Common myeloid progenitor, CD34-positive (primary cell): Measurements from ENCODE around the gene GLG1.
A peak's percentile ranks its signal among the peaks of the same experiment; 100 is the strongest.

Experiments
- CTCF ChIA-PET: fragments of 350-600 bp; sonication (Branson Sonifier 250); formaldehyde crosslinking; loops from one replicate; lab custom pipeline; 2021; ENCODE audit warnings: antibody characterized with exemption; lab: Charles Lee
- POLR2A ChIA-PET: fragments of 350-600 bp; sonication (Branson Sonifier 250); formaldehyde crosslinking; loops from one replicate; lab custom pipeline; 2021; ENCODE audit warnings: antibody characterized with exemption; lab: Charles Lee
- DNase-seq, 3 donors: peaks; one replicate each; pipeline versions ENCODE4 v3.0.0 to v3.0.0-alpha.2; 2013
- H3K27ac ChIP-seq, 2 experiments: 1 replicate in 1 of 2; 2 replicates in 1 of 2; pipeline ENCODE4 v1.7.0; 2013; ENCODE audit warnings: inconsistent platforms in 2 of 2, low read length in 2 of 2, mild to moderate bottlenecking in 2 of 2, low read depth in 1 of 2, moderate library complexity in 1 of 2; ENCODE audit not compliant: severe bottlenecking in 2 of 2, insufficient read depth in 1 of 2, poor library complexity in 1 of 2
- H3K27me3 ChIP-seq, 5 experiments: replicated peaks in 2 of 5; 1 replicate in 3 of 5; 2 replicates in 2 of 5; pipeline versions ENCODE4 v1.6.1 to v1.7.0; 2013; ENCODE audit warnings: low read length in 4 of 5, mild to moderate bottlenecking in 2 of 5, moderate library complexity in 2 of 5, inconsistent platforms in 1 of 5; ENCODE audit not compliant: insufficient read depth in 5 of 5, control insufficient read depth in 4 of 5
- H3K36me3 ChIP-seq, 4 experiments: 1 replicate in 2 of 4; 2 replicates in 2 of 4; pipeline versions ENCODE4 v1.6.1 to v1.7.0; 2013; ENCODE audit warnings: low read length in 3 of 4, control low read depth in 1 of 4, mild to moderate bottlenecking in 1 of 4; ENCODE audit not compliant: control insufficient read depth in 4 of 4, insufficient read depth in 4 of 4
- H3K4me1 ChIP-seq, 4 experiments: 1 replicate in 3 of 4; 2 replicates in 1 of 4; pipeline versions ENCODE4 v1.6.1 to v1.7.1; 2013; ENCODE audit warnings: low read length in 3 of 4, mild to moderate bottlenecking in 3 of 4, control low read depth in 1 of 4, inconsistent platforms in 1 of 4, moderate library complexity in 1 of 4; ENCODE audit not compliant: control insufficient read depth in 4 of 4, insufficient read depth in 4 of 4; ENCODE audit errors: control extremely low read depth in 1 of 4
- H3K4me3 ChIP-seq, 7 experiments: 1 replicate in 4 of 7; 2 replicates in 3 of 7; pipeline versions ENCODE4 v1.5.1 to v1.7.0; 2013; ENCODE audit warnings: mild to moderate bottlenecking in 7 of 7, low read length in 6 of 7, moderate library complexity in 6 of 7, inconsistent platforms in 2 of 7, low read depth in 2 of 7, control low read depth in 1 of 7; ENCODE audit not compliant: insufficient read depth in 4 of 7, control insufficient read depth in 1 of 7; ENCODE audit errors: extremely low read depth in 1 of 7
- H3K9me3 ChIP-seq, 5 experiments: 1 replicate in 4 of 5; 2 replicates in 1 of 5; pipeline versions ENCODE4 v1.6.1 to v1.7.1; 2013; ENCODE audit warnings: low read length in 4 of 5, mild to moderate bottlenecking in 2 of 5, inconsistent platforms in 1 of 5, low read depth in 1 of 5, moderate library complexity in 1 of 5; ENCODE audit not compliant: control insufficient read depth in 4 of 5, insufficient read depth in 2 of 5; ENCODE audit errors: control extremely low read depth in 1 of 5
- WGBS: methylation state at CpG from one replicate; pipeline ENCODE4 v1.1.5; 2013; ENCODE audit not compliant: insufficient coverage; 5-methylcytosine and 5-hydroxymethylcytosine counted together

GLG1 gene

DNA sequence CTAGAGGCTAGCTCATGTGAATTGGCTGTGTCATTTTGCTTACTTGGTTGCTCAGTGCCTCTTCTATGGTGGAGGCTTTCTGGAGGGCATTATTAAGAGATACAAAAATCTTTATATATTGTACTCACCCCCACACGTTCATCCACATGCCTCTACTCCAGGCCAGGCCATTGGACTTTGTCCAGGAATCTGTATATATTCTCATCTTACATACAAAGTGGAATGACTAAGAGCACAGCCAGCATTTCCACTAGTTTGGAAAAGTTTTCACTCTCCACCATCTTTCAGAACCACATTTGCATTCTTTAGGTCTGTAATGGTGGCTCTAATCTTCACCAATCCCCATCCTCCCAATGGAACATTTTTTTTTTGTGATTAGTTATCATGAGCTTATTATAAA, 4.8 kb upstream of the GLG1 start:
- peaks cover 0 to 5% (median 0%) of the 10 kb centered on the region in 4 experiments for H3K36me3 ChIP-seq
- H3K9me3 ChIP-seq: no peaks in the 10 kb centered on the region
- ChIA-PET CTCF (interaction anchor here (1.0 kb wide), 1 partner anchor 17 kb away, joined by 3 read pairs; no protein-coding TSS in a partner anchor), POLR2A (no interaction called here)
- WGBS: 83% methylated on average over 1 of the region's 1 CpG
- H3K4me1 ChIP-seq: peaks cover 0 to 20% (median 11%) of the 10 kb centered on the region in 4 experiments
- H3K27me3 ChIP-seq: peaks cover 0 to 3% (median 0%) of the 10 kb centered on the region in 5 experiments
- no peak overlapping the region for H3K4me3 ChIP-seq
- DNase-seq: no peak
- no peak overlapping the region for H3K27ac ChIP-seq

DNA sequence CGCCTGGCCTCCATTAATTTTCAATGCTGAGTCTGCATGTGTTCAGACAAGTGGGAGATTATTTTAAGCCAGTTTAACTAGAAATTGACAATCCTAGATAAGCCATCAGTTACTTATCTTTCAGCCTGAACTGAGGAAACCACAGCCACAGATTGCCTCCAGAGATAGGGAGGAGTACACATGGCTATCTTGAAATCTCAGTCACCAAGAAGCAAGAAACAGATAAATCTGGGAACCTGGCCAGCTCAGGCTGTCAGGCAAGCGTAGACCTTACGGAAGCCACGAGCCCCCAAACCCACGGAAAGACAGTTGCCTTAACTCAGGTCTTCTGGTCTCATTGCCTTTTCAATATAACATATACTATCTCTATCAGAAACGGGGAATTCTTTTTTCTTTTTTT, 2.0 kb upstream of the GLG1 start:
- peaks cover 0 to 3% (median 0%) of the 10 kb centered on the region in 5 experiments for H3K27me3 ChIP-seq
- peaks cover 10 to 35% (median 22%) of the 10 kb centered on the region in 4 experiments for H3K4me1 ChIP-seq
- ChIA-PET POLR2A (interaction anchor here (0.7 kb wide), 1 partner anchor 20 kb away, joined by 5 read pairs; no protein-coding TSS in a partner anchor), CTCF (interaction anchor here (1.2 kb wide), 1 partner anchor 35 kb away, joined by 3 read pairs; no protein-coding TSS in a partner anchor)
- peak; percentile 87 to 96 (median 95) for DNase-seq
- H3K36me3 ChIP-seq: no peaks in the 10 kb centered on the region
- H3K27ac ChIP-seq: no peak overlapping the region
- no peaks in the 10 kb centered on the region for H3K9me3 ChIP-seq
- 3% methylated on average over 5 of the region's 6 CpGs for WGBS
- H3K4me3 ChIP-seq: peak overlapping the region in 1 of 7 experiments; percentile 10

DNA sequence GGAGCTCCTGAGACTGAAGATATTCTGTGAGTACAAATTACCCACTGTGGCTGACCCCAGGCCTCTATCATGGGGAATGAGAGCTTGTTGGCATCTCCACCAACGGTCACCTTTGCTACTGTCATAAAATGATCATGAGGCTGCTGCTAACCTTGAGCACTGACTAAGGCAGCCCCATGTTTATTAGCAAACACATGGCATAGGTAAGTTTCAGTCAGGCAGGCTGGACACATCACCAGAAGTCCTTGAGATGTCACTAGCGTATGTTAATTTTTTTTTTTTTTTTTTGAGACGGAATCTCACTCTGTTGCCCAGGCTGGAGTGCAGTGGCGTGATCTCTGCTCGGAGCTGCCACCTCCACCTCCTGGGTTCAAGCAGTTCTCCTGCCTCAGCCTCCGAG, 1.5 kb upstream of the GLG1 start:
- CTCF ChIA-PET: interaction anchor here (0.6 to 1.2 kb wide), 3 partner anchors 14 to 34 kb away, joined by 3 to 4 read pairs (median 3); no protein-coding TSS in a partner anchor
- WGBS: 70% methylated on average over 5 of the region's 6 CpGs
- POLR2A ChIA-PET: interaction anchor here (0.7 kb wide), 1 partner anchor 21 kb away, joined by 5 read pairs; no protein-coding TSS in a partner anchor
- H3K4me3 ChIP-seq: no peak overlapping the region
- DNase-seq: no peak
- H3K27me3 ChIP-seq: peaks cover 0 to 3% (median 0%) of the 10 kb centered on the region in 5 experiments
- no peak overlapping the region for H3K27ac ChIP-seq
- H3K36me3 ChIP-seq: no peaks in the 10 kb centered on the region
- peaks cover 10 to 35% (median 22%) of the 10 kb centered on the region in 4 experiments for H3K4me1 ChIP-seq
- H3K9me3 ChIP-seq: no peaks in the 10 kb centered on the region

DNA sequence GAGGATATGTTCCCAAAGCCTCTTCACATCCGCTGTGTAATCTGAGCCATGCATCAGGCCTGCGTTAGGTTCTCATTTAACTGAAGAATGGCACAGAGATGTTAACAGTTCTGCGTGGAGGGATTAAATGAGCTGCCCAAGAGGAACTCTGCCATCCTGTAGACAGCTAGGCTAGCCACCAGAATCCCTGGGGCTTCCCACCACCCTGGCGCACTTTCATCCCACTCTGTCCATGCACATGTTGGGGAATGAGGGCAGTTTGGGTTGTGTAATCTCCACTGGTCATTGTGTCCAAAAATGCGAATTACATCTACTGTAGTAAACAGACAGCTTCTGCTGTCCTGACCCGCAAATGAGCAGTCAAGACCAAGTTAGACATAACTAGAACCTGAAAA, 1.0 kb upstream of the GLG1 start:
- H3K27me3 ChIP-seq: peaks cover 0 to 3% (median 0%) of the 10 kb centered on the region in 5 experiments
- ChIA-PET CTCF (interaction anchor here (0.6 to 1.2 kb wide), 3 partner anchors 15 to 34 kb away, joined by 3 to 4 read pairs (median 3); no protein-coding TSS in a partner anchor), POLR2A (no interaction called here)
- H3K36me3 ChIP-seq: no peaks in the 10 kb centered on the region
- H3K4me1 ChIP-seq: peaks cover 10 to 35% (median 22%) of the 10 kb centered on the region in 4 experiments
- 94% methylated on average over 4 of the region's 6 CpGs for WGBS
- no peak for DNase-seq
- H3K27ac ChIP-seq: no peak overlapping the region
- H3K9me3 ChIP-seq: no peaks in the 10 kb centered on the region
- H3K4me3 ChIP-seq: peak overlapping the region in 1 of 7 experiments; percentile 90

DNA sequence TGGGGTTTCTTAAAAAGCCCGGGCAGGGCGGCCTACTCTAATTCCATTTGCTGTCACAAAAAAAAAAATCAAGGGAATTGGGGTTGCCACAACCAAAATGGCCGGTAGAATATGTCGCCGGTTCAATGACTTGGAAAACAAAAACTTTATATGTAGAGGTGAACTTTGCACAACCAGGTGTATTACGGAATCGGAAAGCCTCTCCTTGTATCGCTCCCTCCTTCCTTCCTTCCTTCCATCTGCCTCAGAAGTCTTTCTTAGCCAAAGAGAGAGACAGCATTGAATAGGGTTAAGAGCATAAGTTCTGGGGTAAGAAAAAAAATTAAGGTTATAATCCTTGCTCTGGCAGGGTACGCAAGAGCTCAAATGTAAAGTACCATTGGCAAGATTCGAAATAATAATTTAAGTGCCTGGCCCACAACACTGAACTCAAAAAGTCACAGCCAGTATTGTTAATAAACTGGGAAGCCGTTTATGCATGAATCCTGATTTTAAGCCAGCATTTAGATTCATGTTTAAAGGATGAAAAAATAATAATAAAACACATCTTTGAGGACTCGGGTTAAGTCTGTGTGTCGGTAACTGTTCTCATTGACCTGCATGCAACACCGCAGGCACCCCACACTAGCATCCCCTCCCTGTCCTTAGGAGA, 522 bp upstream of the GLG1 start:
- 82% methylated on average over 5 of the region's 14 CpGs for WGBS
- ChIA-PET POLR2A (interaction anchor here (1.0 kb wide), 1 partner anchor 59 kb away, joined by 6 read pairs; the partner anchor contains the start of gene RFWD3), CTCF (interaction anchor here (1.0 to 1.2 kb wide), 2 partner anchors 15 kb away, joined by 3 to 4 read pairs; no protein-coding TSS in a partner anchor)
- Histone ChIP-seq H3K27ac (peak overlapping the region in 1 of 2 experiments; percentile 76), H3K27me3 (peaks cover 0 to 3% (median 0%) of the 10 kb centered on the region in 5 experiments), H3K36me3 (no peaks in the 10 kb centered on the region), H3K4me1 (peaks cover 10 to 35% (median 22%) of the 10 kb centered on the region in 4 experiments), H3K9me3 (no peaks in the 10 kb centered on the region), H3K4me3 (peak overlapping the region; percentile 63 to 94 (median 88))
- DNase-seq: no peak

DNA sequence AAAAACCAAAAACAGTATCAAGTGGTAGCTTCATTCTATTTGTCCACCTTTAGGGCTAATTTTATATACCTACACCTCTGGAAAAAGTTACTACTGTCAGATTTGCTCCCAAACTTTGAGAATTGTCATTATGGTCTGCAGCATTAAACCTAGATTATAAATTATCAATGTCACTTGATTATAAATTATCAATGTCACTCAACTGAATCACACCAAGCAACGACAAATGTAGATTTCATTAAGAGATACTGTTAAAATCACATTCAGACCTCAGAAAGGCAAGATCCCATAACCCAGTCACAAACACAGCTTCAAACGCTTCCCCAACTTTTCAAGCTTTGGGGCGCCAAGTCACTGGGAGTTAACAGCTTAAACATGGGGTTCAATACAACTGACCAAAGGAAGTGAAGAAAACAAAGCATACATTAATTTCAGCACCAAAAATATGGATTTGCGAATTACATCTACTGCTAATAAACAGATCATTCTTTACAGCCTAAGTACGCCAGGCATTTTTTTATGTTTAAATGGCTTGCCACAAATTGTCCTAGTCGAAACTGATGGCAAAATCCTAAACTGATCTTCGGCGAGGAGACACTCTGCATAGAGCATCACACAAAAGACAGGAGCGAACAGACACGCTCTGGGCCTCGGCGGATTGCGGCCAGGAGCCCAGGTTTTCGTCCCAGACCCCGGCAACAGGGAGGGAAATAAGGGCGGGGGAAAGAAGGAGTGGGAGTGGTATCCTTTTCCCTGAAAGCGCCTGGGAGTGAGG, 981 bp downstream of the GLG1 start:
- 10% methylated on average over 17 of the region's 17 CpGs for WGBS
- peak overlapping the region; percentile 63 to 94 (median 88) for H3K4me3 ChIP-seq
- no peaks in the 10 kb centered on the region for H3K9me3 ChIP-seq
- CTCF ChIA-PET: no interaction called here
- H3K27ac ChIP-seq: peak overlapping the region; percentile 28 to 76
- peaks cover 0 to 3% (median 0%) of the 10 kb centered on the region in 5 experiments for H3K27me3 ChIP-seq
- no peaks in the 10 kb centered on the region for H3K36me3 ChIP-seq
- peak in 2 of 3 donors; percentile 12 to 30 for DNase-seq
- H3K4me1 ChIP-seq: peaks cover 17 to 42% (median 27%) of the 10 kb centered on the region in 4 experiments
- POLR2A ChIA-PET: no interaction called here
